ENCODE measurements around the gene TAMM41.
"Not testable (repeated sequence)": the region's sequence is repeated elsewhere in the genome, so short reads cannot be mapped to it uniquely, and the experiment has no call there.

Gene TAMM41

GRCh38 chr3:11814663-11815062 lies 32.0 kb downstream of the TAMM41 start:
- no peak for DNase-seq

GRCh38 chr3:11810276-11810675 lies 36.4 kb downstream of the TAMM41 start:
- no peak for DNase-seq

GRCh38 chr3:11808231-11808630 lies 38.5 kb downstream of the TAMM41 start:
- no peak for DNase-seq

- no peak for DNase-seq
Observed at GRCh38 chr3:11807686-11808085, 39.0 kb downstream of the TAMM41 start.

GRCh38 chr3:11805716-11806115 lies 41.0 kb downstream of the TAMM41 start:
- DNase-seq: no peak

GRCh38 chr3:11803977-11804892 lies 42.5 kb downstream of the TAMM41 start:
- peak; percentile 64 for DNase-seq

GRCh38 chr3:11799791-11800190 lies 46.9 kb downstream of the TAMM41 start:
- DNase-seq: no peak

GRCh38 chr3:11794927-11795326 lies 51.8 kb downstream of the TAMM41 start:
- no peak for DNase-seq

- no peak for DNase-seq
Observed at GRCh38 chr3:11791339-11792200, 55.1 kb downstream of the TAMM41 start.

GRCh38 chr3:11789412-11789811 lies 57.3 kb downstream of the TAMM41 start:
- DNase-seq: no peak

GRCh38 chr3:11784971-11785377 lies 61.7 kb downstream of the TAMM41 start:
- peak; percentile 38 for DNase-seq

GRCh38 chr3:11780341-11780740 lies 66.3 kb downstream of the TAMM41 start:
- no peak for DNase-seq

- no peak for DNase-seq
Observed at GRCh38 chr3:11779626-11780025, 67.1 kb downstream of the TAMM41 start.

GRCh38 chr3:11778248-11778647 lies 68.4 kb downstream of the TAMM41 start:
- DNase-seq: no peak

- no peak for DNase-seq
Observed at GRCh38 chr3:11776346-11776745, 70.3 kb downstream of the TAMM41 start.

- no peak for DNase-seq
Observed at GRCh38 chr3:11775493-11775892, 71.2 kb downstream of the TAMM41 start.

GRCh38 chr3:11774296-11774877 lies 72.3 kb downstream of the TAMM41 start:
- DNase-seq: no peak

GRCh38 chr3:11771931-11772330 lies 74.8 kb downstream of the TAMM41 start:
- DNase-seq: not testable (repeated sequence)

- DNase-seq: peak; percentile 91
Observed at GRCh38 chr3:11770477-11771391, 76.0 kb downstream of the TAMM41 start.

- DNase-seq: no peak
Observed at GRCh38 chr3:11769704-11770476, 76.8 kb downstream of the TAMM41 start.

GRCh38 chr3:11768604-11769003 lies 78.1 kb downstream of the TAMM41 start:
- DNase-seq: no peak

Measured in CD4-positive, alpha-beta T cell treated with Interleukin-10 for 1 hour (primary cell).